DND-41 (cell line): ENCODE results near the gene PTPRN2.

Source experiments
- EZH2 ChIP-seq: IDR thresholded peaks from 3 replicates; pipeline ENCODE4 v1.6.1; 2012; ENCODE audit warnings: borderline replicate concordance, low read depth, mild to moderate bottlenecking, moderate library complexity, low read length, inconsistent platforms; ENCODE audit not compliant: severe bottlenecking
- TF ChIP-seq, protein P1 (sequence below): IDR thresholded peaks from 2 replicates; pipeline ENCODE4 v1.5.1; 2012; ENCODE audit warnings: borderline replicate concordance, low read length, moderate library complexity, mild to moderate bottlenecking; ENCODE audit not compliant: poor library complexity, severe bottlenecking; ENCODE audit errors: extremely low read depth

DNA sequence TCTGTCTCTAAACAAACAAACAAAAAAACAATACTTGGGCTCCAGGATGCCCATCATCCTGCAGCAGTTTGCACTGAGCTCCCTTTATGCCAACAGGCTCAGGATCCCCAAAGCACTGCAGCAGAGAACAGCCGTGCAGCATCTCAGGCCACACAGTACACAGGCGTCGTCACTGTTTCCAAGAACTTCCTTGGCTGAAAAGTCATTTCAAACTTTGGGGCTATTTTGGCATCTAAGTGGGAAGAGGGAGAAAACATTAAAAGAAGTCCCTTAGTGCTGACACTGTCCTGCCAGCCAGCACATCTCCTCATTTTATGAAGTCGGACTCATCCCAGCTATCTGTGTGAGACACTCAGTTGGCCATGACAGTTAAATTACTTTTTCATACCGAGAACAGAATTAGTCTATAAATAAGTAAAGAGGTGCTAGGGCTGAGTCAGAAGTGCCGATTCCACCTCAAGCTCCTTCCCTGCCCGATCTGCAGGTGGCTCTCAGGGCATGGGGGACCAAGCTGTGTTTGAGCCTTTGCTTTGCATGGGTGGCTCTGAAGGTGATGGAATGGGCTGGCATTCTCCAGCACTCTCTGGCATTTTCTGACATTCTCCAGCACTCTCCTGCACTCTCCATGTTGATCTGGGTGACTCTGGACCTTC is 68.5 kb downstream of the PTPRN2 start:
- TF ChIP-seq, protein P1, sequence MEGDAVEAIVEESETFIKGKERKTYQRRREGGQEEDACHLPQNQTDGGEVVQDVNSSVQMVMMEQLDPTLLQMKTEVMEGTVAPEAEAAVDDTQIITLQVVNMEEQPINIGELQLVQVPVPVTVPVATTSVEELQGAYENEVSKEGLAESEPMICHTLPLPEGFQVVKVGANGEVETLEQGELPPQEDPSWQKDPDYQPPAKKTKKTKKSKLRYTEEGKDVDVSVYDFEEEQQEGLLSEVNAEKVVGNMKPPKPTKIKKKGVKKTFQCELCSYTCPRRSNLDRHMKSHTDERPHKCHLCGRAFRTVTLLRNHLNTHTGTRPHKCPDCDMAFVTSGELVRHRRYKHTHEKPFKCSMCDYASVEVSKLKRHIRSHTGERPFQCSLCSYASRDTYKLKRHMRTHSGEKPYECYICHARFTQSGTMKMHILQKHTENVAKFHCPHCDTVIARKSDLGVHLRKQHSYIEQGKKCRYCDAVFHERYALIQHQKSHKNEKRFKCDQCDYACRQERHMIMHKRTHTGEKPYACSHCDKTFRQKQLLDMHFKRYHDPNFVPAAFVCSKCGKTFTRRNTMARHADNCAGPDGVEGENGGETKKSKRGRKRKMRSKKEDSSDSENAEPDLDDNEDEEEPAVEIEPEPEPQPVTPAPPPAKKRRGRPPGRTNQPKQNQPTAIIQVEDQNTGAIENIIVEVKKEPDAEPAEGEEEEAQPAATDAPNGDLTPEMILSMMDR = no peak
- TF ChIP-seq EZH2 = no peak
